Measurements from ENCODE around the gene ABCB10.
"Not testable (repeated sequence)": the region's sequence is repeated elsewhere in the genome, so short reads cannot be mapped to it uniquely, and the experiment has no call there.

Gene ABCB10

GRCh38 chr1:229479660-229480399 lies 78.7 kb downstream of the ABCB10 start:
- DNase-seq (ENCODE audit: extremely low read depth, low read depth), result no peak
- no peak for TF ChIP-seq CTCF (IDR thresholded peaks at IDR 0.05; ENCODE audit: low read depth, low read length, missing control alignments)
- no peak overlapping the region for H3K4me3 ChIP-seq (replicated peaks; ENCODE audit: low read depth, low read length)

GRCh38 chr1:229478852-229479251 lies 79.7 kb downstream of the ABCB10 start:
- TF ChIP-seq CTCF (IDR thresholded peaks at IDR 0.05; ENCODE audit: low read depth, low read length, missing control alignments), result no peak
- no peak for DNase-seq (ENCODE audit: extremely low read depth, low read depth)
- no peak overlapping the region for H3K4me3 ChIP-seq (replicated peaks; ENCODE audit: low read depth, low read length)

- not testable (repeated sequence) for DNase-seq (ENCODE audit: extremely low read depth, low read depth); H3K4me3 ChIP-seq (replicated peaks; ENCODE audit: low read depth, low read length)
Observed at GRCh38 chr1:229475859-229476258, 82.6 kb downstream of the ABCB10 start.

GRCh38 chr1:229474509-229474908 lies 84.0 kb downstream of the ABCB10 start:
- TF ChIP-seq CTCF (IDR thresholded peaks at IDR 0.05; ENCODE audit: low read depth, low read length, missing control alignments), result no peak
- H3K4me3 ChIP-seq (replicated peaks; ENCODE audit: low read depth, low read length), result no peak overlapping the region
- DNase-seq (ENCODE audit: extremely low read depth, low read depth), result peak; percentile 20

- no peak for DNase-seq (ENCODE audit: extremely low read depth, low read depth)
- TF ChIP-seq CTCF (IDR thresholded peaks at IDR 0.05; ENCODE audit: low read depth, low read length, missing control alignments), result no peak
- no peak overlapping the region for H3K4me3 ChIP-seq (replicated peaks; ENCODE audit: low read depth, low read length)
Observed at GRCh38 chr1:229471175-229471574, 87.3 kb downstream of the ABCB10 start.

GRCh38 chr1:229470406-229471043 lies 88.0 kb downstream of the ABCB10 start:
- TF ChIP-seq CTCF (IDR thresholded peaks at IDR 0.05; ENCODE audit: low read depth, low read length, missing control alignments), result no peak
- DNase-seq (ENCODE audit: extremely low read depth, low read depth), result no peak
- H3K4me3 ChIP-seq (replicated peaks; ENCODE audit: low read depth, low read length), result no peak overlapping the region

GRCh38 chr1:229466887-229467286 lies 91.6 kb downstream of the ABCB10 start:
- no peak for TF ChIP-seq CTCF (IDR thresholded peaks at IDR 0.05; ENCODE audit: low read depth, low read length, missing control alignments)
- DNase-seq (ENCODE audit: extremely low read depth, low read depth), result no peak
- H3K4me3 ChIP-seq (replicated peaks; ENCODE audit: low read depth, low read length), result no peak overlapping the region

All from HFF-Myc (cell line).